Ishikawa (cell line): ENCODE data around the gene HES6.

ENCODE experiments used
- CEBPB ChIP-seq: IDR thresholded peaks from 2 replicates; pipeline ENCODE4 v1.6.1; 2012
- CREB1 ChIP-seq: IDR thresholded peaks from 2 replicates; pipeline ENCODE4 v1.6.1; 2012; ENCODE audit warnings: low read depth
- EGR1 ChIP-seq: IDR thresholded peaks from 2 replicates; pipeline ENCODE4 v1.6.1; 2012
- EP300 ChIP-seq: IDR thresholded peaks from 2 replicates; pipeline ENCODE4 v1.6.1; 2012; ENCODE audit warnings: borderline replicate concordance
- FOXM1 ChIP-seq: IDR thresholded peaks from 2 replicates; pipeline ENCODE4 v1.6.1; 2012; ENCODE audit warnings: low read depth, borderline replicate concordance
- NFIC ChIP-seq: IDR thresholded peaks from 2 replicates; pipeline ENCODE4 v1.6.1; 2012
- RAD21 ChIP-seq: IDR thresholded peaks from 2 replicates; pipeline ENCODE4 v1.6.1; 2012; ENCODE audit warnings: low read depth
- TAF1 ChIP-seq: IDR thresholded peaks from 2 replicates; pipeline ENCODE4 v1.6.1; 2012; ENCODE audit warnings: low read depth, mild to moderate bottlenecking
- TCF12 ChIP-seq: IDR thresholded peaks from 2 replicates; pipeline ENCODE4 v1.6.1; 2012; ENCODE audit warnings: low read depth
- TEAD4 ChIP-seq: IDR thresholded peaks from 2 replicates; pipeline ENCODE4 v1.6.1; 2012
- YY1 ChIP-seq: IDR thresholded peaks from 2 replicates; pipeline ENCODE4 v1.6.1; 2012; ENCODE audit warnings: low read depth
- ZBTB7A ChIP-seq: IDR thresholded peaks from 2 replicates; pipeline ENCODE4 v1.6.1; 2012; ENCODE audit warnings: low read depth
- TF ChIP-seq, protein P1 (sequence below): IDR thresholded peaks from 2 replicates; pipeline ENCODE4 v1.6.1; 2012; ENCODE audit warnings: low read depth, mild to moderate bottlenecking
- TF ChIP-seq, protein P2 (sequence below): IDR thresholded peaks from 2 replicates; pipeline ENCODE4 v1.6.1; 2012
- TF ChIP-seq, protein P3 (sequence below): IDR thresholded peaks from 2 replicates; pipeline ENCODE4 v1.6.1; 2012

The HES6 gene

DNA sequence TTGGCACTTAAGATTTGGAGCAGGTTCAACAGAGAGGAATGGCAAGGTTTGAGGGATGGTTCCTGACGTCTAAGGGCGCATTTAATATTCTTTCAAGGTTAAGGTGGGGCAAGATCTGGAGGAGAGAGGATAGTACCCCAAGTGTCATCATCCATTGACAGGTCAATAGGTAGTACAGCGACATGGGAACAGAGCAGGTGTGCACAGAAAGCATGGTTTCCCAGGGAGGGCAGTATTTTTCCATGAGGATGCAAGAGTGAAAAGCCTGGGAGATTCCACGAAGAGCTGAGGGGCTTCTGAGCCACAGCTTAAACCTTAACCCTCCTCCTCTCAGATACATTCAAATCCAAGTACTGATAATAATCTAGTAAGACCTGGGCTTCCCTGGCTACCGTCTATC is 9.1 kb downstream of the HES6 start:
- TF ChIP-seq RAD21 (no peak), TCF12 (no peak), EGR1 (no peak), TAF1 (no peak), NFIC (no peak), YY1 (no peak), ZBTB7A (no peak), EP300 (no peak), TEAD4 (no peak), CEBPB (no peak), FOXM1 (no peak), CREB1 (no peak)
- TF ChIP-seq, protein P1, sequence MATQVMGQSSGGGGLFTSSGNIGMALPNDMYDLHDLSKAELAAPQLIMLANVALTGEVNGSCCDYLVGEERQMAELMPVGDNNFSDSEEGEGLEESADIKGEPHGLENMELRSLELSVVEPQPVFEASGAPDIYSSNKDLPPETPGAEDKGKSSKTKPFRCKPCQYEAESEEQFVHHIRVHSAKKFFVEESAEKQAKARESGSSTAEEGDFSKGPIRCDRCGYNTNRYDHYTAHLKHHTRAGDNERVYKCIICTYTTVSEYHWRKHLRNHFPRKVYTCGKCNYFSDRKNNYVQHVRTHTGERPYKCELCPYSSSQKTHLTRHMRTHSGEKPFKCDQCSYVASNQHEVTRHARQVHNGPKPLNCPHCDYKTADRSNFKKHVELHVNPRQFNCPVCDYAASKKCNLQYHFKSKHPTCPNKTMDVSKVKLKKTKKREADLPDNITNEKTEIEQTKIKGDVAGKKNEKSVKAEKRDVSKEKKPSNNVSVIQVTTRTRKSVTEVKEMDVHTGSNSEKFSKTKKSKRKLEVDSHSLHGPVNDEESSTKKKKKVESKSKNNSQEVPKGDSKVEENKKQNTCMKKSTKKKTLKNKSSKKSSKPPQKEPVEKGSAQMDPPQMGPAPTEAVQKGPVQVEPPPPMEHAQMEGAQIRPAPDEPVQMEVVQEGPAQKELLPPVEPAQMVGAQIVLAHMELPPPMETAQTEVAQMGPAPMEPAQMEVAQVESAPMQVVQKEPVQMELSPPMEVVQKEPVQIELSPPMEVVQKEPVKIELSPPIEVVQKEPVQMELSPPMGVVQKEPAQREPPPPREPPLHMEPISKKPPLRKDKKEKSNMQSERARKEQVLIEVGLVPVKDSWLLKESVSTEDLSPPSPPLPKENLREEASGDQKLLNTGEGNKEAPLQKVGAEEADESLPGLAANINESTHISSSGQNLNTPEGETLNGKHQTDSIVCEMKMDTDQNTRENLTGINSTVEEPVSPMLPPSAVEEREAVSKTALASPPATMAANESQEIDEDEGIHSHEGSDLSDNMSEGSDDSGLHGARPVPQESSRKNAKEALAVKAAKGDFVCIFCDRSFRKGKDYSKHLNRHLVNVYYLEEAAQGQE: no peak
- TF ChIP-seq, protein P2, sequence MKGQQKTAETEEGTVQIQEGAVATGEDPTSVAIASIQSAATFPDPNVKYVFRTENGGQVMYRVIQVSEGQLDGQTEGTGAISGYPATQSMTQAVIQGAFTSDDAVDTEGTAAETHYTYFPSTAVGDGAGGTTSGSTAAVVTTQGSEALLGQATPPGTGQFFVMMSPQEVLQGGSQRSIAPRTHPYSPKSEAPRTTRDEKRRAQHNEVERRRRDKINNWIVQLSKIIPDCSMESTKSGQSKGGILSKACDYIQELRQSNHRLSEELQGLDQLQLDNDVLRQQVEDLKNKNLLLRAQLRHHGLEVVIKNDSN: no peak
- TF ChIP-seq, protein P3, sequence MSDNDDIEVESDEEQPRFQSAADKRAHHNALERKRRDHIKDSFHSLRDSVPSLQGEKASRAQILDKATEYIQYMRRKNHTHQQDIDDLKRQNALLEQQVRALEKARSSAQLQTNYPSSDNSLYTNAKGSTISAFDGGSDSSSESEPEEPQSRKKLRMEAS: no peak

DNA sequence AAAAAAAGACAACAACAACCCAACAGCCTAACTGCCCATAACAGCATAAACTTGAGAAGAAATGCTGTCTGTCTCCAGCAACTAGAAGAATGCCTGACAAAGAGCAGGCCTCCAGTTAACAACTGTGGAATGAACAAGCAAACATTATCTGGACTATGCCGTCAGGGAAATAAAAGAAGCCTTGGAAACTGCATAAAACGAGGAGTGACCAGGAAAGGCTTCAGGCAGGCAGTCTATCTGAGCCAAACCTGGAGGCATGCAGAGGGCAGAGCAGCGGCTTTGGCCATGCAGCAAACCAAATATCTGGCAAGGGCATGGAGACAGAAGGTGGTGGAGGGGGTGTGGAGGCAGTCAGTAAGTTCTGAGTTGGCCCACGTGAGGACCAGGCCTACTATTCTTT is 11.1 kb downstream of the HES6 start:
- TF ChIP-seq EGR1 (no peak), TCF12 (no peak), CEBPB (no peak), NFIC (no peak), ZBTB7A (no peak)
- TF ChIP-seq, protein P1: no peak

DNA sequence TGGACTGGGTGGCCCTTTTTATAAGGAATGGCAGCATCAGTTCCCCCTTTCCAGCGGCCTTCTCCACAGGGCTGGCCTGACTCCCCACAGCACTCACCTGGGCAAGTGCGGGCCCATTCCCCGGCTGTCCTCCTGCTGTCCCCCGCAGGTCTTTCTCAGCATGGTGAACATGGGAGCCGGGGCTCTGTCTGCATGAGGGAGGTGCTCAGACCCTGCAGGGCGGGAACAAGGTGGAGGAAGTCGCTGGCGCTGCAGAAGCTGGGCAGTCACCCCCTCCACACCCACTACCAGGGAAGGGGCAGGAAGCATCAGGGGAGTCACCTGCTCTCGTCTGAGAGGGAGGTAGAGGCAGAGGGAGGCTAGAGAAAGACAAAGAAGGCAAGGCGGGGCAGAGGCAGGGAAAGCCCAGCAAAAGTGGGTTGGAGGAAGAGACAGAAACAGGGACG is 12.2 kb downstream of the HES6 start:
- TF ChIP-seq EGR1 (no peak), ZBTB7A (no peak), TAF1 (no peak), EP300 (no peak), NFIC (no peak), CEBPB (no peak), YY1 (no peak), TCF12 (no peak), TEAD4 (no peak), CREB1 (no peak), RAD21 (no peak), FOXM1 (no peak)
- TF ChIP-seq, protein P2: no peak
- TF ChIP-seq, protein P1: no peak
- TF ChIP-seq, protein P3: no peak

DNA sequence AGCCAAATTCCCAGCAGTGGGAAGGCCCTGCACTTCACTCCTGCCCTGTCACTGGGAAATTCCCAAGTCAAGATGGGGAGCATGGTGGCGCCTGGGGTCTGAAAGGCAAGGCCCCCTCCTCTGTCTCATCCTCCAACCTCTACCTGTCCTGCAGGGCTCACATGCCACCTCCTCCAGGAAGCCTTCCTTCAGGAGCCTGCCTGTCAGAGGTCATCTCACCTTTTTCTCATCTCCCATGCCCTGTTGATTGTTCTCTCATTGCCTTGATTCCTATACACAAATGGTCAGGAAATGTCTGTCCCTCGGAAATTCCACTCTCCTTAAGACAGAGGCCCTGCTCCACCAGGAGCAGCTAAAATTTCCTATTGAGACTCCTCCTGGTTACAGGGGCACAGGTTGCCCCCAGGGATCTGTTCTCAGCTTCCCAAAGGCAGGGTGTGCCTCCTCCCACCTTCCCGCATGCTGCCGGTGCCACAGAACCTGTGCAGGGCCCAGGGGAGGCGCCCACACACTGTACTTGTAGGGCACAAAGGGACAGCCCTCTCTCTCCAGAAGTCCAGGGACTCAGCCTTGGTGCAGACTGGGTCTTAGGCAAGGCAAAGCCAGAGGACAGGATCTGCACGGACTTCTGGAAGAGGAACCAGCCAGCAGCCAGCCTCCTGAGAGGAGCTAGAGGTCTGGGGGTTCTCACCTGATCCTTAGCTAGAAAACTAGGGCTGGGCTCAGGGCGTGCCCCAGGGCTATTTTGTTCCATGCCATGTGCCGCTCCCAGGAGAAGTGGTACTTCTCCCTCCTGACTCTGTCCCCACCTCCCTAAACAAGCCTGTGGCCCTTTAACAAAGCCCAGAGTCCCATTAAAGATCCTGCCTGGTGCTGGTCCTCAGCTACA is 12.9 kb downstream of the HES6 start:
- no peak for TF ChIP-seq TAF1
- TF ChIP-seq ZBTB7A: no peak
- no peak for TF ChIP-seq YY1
- TF ChIP-seq, protein P1: no peak
- no peak for TF ChIP-seq FOXM1
- TF ChIP-seq TEAD4: no peak
- no peak for TF ChIP-seq EP300
- TF ChIP-seq, protein P2: no peak
- no peak for TF ChIP-seq NFIC
- TF ChIP-seq CREB1: no peak
- no peak for TF ChIP-seq TCF12
- TF ChIP-seq, protein P3: no peak
- no peak for TF ChIP-seq EGR1
